GM12872 (cell line): Measurements from ENCODE around the gene CDHR5.

ENCODE experiments used
- CTCF ChIP-seq: IDR thresholded peaks from 3 replicates; pipeline ENCODE4 v1.5.1; 2011; ENCODE audit warnings: low read depth, mild to moderate bottlenecking, low read length, moderate library complexity; ENCODE audit not compliant: insufficient read depth

The CDHR5 gene

GRCh38 chr11:597166-597725 lies 27.5 kb downstream of the CDHR5 start:
- TF ChIP-seq CTCF = peak; percentile 53; the same call in 2 of the 3 replicates

- no peak for TF ChIP-seq CTCF
Measured at GRCh38 chr11:596374-596773, 28.4 kb downstream of the CDHR5 start.

GRCh38 chr11:595400-595799 lies 29.4 kb downstream of the CDHR5 start:
- TF ChIP-seq CTCF = no peak

GRCh38 chr11:593347-593746 lies 31.4 kb downstream of the CDHR5 start:
- no peak for TF ChIP-seq CTCF

- no peak for TF ChIP-seq CTCF
Measured at GRCh38 chr11:592918-593317, 31.8 kb downstream of the CDHR5 start.

GRCh38 chr11:592501-592900 lies 32.3 kb downstream of the CDHR5 start:
- TF ChIP-seq CTCF = no peak

GRCh38 chr11:590997-591396 lies 33.8 kb downstream of the CDHR5 start:
- no peak for TF ChIP-seq CTCF
